ENCODE results near the gene TEAD1.

GRCh38 chr11:12642040-12642439 lies 32.2 kb upstream of the TEAD1 start:
- TF ChIP-seq CTCF (conservative IDR thresholded peaks at IDR 0.05; ENCODE audit: low read length) = no peak
- no peak for TF ChIP-seq EZH2phosphoT487 (IDR thresholded peaks at IDR 0.05; ENCODE audit: borderline replicate concordance, low read depth, low read length)
